Neural cell (in vitro differentiated cells): ENCODE data around the gene RCBTB2. TPM values are rescaled to one million over a fixed set of nuclear protein-coding genes. Genes with fewer than 3 reads are reported as not detected.

ENCODE experiments used
- H2AFZ ChIP-seq: fragments of 200-600, 300-800 bp; sonication (generic), shearing (Covaris generic); 2 replicates; pipeline ENCODE4 v1.6.0; 2014; ENCODE audit warnings: low read depth, mild to moderate bottlenecking, antibody characterized with exemption, low read length, moderate library complexity
- H3F3A ChIP-seq: fragments of 200-600 bp; shearing (Covaris generic); 2 replicates; pipeline ENCODE4 v1.6.1; 2016; ENCODE audit warnings: mild to moderate bottlenecking, moderate library complexity, mixed read lengths, antibody characterized with exemption, low read length; ENCODE audit not compliant: insufficient read depth, poor library complexity, severe bottlenecking
- H3K27ac ChIP-seq: fragments of 200-600, 300-800 bp; sonication (generic), shearing (Covaris generic); 2 replicates; pipeline ENCODE4 v1.5.1; 2014; ENCODE audit warnings: mild to moderate bottlenecking, low read length, moderate library complexity
- H3K27me3 ChIP-seq: fragments of 300-800, 200-600 bp; sonication (generic), shearing (Covaris generic); 2 replicates; pipeline ENCODE4 v1.6.0; 2014; ENCODE audit warnings: mild to moderate bottlenecking, low read depth, low read length, moderate library complexity; ENCODE audit not compliant: insufficient read depth
- H3K36me3 ChIP-seq: fragments of 300-800, 200-600 bp; sonication (generic), shearing (Covaris generic); 2 replicates; pipeline ENCODE4 v1.5.1; 2014; ENCODE audit warnings: mild to moderate bottlenecking, antibody characterized with exemption, low read length, moderate library complexity; ENCODE audit not compliant: insufficient read depth
- H3K4me2 ChIP-seq: fragments of 300-800, 200-600 bp; sonication (generic), shearing (Covaris generic); 2 replicates; pipeline ENCODE4 v1.6.0; 2014; ENCODE audit warnings: mild to moderate bottlenecking, low read length
- H3K4me3 ChIP-seq: fragments of 300-800, 200-600 bp; sonication (generic), shearing (Covaris generic); 2 replicates; pipeline ENCODE4 v1.5.1; 2014; ENCODE audit warnings: mild to moderate bottlenecking, low read length, moderate library complexity
- H3K79me2 ChIP-seq: fragments of 200-600 bp; shearing (Covaris generic); replicated peaks from 2 replicates; pipeline ENCODE4 v1.6.0; 2014; ENCODE audit warnings: mild to moderate bottlenecking, low read length, moderate library complexity; ENCODE audit not compliant: insufficient read depth
- H3K9ac ChIP-seq: fragments of 300-800, 200-600 bp; sonication (generic), shearing (Covaris generic); 2 replicates; pipeline ENCODE4 v1.6.1; 2016; ENCODE audit warnings: mild to moderate bottlenecking, low read length, mixed read lengths
- H3K9me2 ChIP-seq: fragments of 200-600 bp; shearing (Covaris generic); 2 replicates; pipeline ENCODE4 v1.6.1; 2016; ENCODE audit warnings: mild to moderate bottlenecking, low read length, mixed read lengths; ENCODE audit not compliant: insufficient read depth
- H3K9me3 ChIP-seq: fragments of 200-600, 300-800 bp; sonication (generic), shearing (Covaris generic); 2 replicates; pipeline ENCODE4 v1.6.1; 2016; ENCODE audit warnings: mild to moderate bottlenecking, mixed run types, low read length, moderate library complexity, mixed read lengths
- H4K20me1 ChIP-seq: fragments of 200-600 bp; shearing (Covaris generic); 2 replicates; pipeline ENCODE4 v1.6.1; 2016; ENCODE audit warnings: mild to moderate bottlenecking, mixed run types; ENCODE audit not compliant: insufficient read depth
- EP300 ChIP-seq: fragments of 450-650 bp; conservative IDR thresholded peaks from 2 replicates; pipeline ENCODE4 v1.6.1; 2014; ENCODE audit warnings: antibody characterized with exemption, mild to moderate bottlenecking, moderate library complexity; ENCODE audit not compliant: poor library complexity, severe bottlenecking
- EZH2 ChIP-seq: fragments of 200-600, 300-800 bp; shearing (Covaris generic), sonication (generic); IDR thresholded peaks from 2 replicates; pipeline ENCODE4 v1.6.1; 2014; ENCODE audit warnings: antibody characterized with exemption, low read length, borderline replicate concordance, mild to moderate bottlenecking; ENCODE audit not compliant: insufficient read depth, poor library complexity, severe bottlenecking
- MXI1 ChIP-seq: fragments of 450-650 bp; conservative IDR thresholded peaks from 2 replicates; pipeline ENCODE4 v1.6.1; 2014; ENCODE audit warnings: antibody characterized with exemption, mild to moderate bottlenecking; ENCODE audit not compliant: poor library complexity, severe bottlenecking
- POLR2AphosphoS5 ChIP-seq: IDR thresholded peaks from 2 replicates; pipeline ENCODE4 v1.6.1; 2012
- RAD21 ChIP-seq: fragments of 450-650 bp; conservative IDR thresholded peaks from 2 replicates; pipeline ENCODE4 v1.6.1; 2014; ENCODE audit warnings: antibody characterized with exemption, mild to moderate bottlenecking, moderate library complexity
- SMC3 ChIP-seq: fragments of 450-650 bp; conservative IDR thresholded peaks from 2 replicates; pipeline ENCODE4 v1.6.1; 2014; ENCODE audit warnings: antibody characterized with exemption, mild to moderate bottlenecking, moderate library complexity; ENCODE audit not compliant: poor library complexity
- TAF1 ChIP-seq: IDR thresholded peaks from 2 replicates; pipeline ENCODE4 v1.6.1; 2012; ENCODE audit warnings: low read depth
- polyA plus RNA-seq: library from polyadenylated mRNA; depleted of rRNA; stranded (reverse); fragments of >200 nt; gene quantifications from 2 replicates; pipeline ENCODE4 v1.2.3, GENCODE V29; 2014
- TF ChIP-seq, protein P1 (sequence below): fragments of 450-650 bp; IDR thresholded peaks from 2 replicates; pipeline ENCODE4 v1.5.1; 2014; ENCODE audit warnings: antibody characterized with exemption, mild to moderate bottlenecking, moderate library complexity; ENCODE audit not compliant: poor library complexity, severe bottlenecking
- TF ChIP-seq, protein P2 (sequence below): IDR thresholded peaks from 2 replicates; pipeline ENCODE4 v1.6.1; 2012; ENCODE audit warnings: borderline replicate concordance

RCBTB2 gene
- polyA plus RNA-seq, 1 donor from 2014 or later = 19.0 TPM

DNA sequence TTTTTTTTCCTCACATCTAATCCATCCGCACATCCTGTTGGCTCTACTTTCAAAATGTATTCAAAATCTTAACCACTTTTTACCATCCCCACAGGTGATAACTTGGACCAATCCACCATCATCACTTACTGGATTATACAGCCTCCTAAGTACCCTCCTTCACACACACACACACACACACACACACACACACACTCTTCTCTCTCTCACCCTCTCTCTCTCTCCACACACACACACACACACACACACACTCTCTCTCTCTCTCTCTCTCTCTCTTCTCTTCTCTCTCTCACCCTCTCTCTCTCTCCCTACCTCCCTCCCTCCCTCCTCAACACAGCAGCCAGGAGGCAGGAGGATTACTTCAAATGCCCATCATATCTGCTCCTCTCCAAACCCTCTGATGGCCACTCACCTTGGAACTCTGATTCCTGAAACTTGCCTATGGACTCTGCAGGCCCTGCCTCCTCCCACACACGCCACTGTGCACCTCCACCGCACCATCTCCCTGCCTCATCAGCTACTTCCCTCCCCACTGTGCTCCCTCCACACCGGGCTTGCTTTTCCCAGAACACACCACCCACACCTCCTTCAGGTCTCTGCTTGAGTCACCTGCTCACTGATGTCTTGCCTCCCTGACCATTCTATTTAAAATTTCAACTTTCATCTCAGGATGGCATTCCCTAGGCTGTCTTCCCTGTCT is 39.7 kb downstream of the RCBTB2 start:
- no peak overlapping the region for H2AFZ ChIP-seq
- TF ChIP-seq, protein P1, sequence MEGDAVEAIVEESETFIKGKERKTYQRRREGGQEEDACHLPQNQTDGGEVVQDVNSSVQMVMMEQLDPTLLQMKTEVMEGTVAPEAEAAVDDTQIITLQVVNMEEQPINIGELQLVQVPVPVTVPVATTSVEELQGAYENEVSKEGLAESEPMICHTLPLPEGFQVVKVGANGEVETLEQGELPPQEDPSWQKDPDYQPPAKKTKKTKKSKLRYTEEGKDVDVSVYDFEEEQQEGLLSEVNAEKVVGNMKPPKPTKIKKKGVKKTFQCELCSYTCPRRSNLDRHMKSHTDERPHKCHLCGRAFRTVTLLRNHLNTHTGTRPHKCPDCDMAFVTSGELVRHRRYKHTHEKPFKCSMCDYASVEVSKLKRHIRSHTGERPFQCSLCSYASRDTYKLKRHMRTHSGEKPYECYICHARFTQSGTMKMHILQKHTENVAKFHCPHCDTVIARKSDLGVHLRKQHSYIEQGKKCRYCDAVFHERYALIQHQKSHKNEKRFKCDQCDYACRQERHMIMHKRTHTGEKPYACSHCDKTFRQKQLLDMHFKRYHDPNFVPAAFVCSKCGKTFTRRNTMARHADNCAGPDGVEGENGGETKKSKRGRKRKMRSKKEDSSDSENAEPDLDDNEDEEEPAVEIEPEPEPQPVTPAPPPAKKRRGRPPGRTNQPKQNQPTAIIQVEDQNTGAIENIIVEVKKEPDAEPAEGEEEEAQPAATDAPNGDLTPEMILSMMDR = no peak
- TF ChIP-seq, protein P2, sequence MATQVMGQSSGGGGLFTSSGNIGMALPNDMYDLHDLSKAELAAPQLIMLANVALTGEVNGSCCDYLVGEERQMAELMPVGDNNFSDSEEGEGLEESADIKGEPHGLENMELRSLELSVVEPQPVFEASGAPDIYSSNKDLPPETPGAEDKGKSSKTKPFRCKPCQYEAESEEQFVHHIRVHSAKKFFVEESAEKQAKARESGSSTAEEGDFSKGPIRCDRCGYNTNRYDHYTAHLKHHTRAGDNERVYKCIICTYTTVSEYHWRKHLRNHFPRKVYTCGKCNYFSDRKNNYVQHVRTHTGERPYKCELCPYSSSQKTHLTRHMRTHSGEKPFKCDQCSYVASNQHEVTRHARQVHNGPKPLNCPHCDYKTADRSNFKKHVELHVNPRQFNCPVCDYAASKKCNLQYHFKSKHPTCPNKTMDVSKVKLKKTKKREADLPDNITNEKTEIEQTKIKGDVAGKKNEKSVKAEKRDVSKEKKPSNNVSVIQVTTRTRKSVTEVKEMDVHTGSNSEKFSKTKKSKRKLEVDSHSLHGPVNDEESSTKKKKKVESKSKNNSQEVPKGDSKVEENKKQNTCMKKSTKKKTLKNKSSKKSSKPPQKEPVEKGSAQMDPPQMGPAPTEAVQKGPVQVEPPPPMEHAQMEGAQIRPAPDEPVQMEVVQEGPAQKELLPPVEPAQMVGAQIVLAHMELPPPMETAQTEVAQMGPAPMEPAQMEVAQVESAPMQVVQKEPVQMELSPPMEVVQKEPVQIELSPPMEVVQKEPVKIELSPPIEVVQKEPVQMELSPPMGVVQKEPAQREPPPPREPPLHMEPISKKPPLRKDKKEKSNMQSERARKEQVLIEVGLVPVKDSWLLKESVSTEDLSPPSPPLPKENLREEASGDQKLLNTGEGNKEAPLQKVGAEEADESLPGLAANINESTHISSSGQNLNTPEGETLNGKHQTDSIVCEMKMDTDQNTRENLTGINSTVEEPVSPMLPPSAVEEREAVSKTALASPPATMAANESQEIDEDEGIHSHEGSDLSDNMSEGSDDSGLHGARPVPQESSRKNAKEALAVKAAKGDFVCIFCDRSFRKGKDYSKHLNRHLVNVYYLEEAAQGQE = no peak
- TF ChIP-seq EZH2 (no peak), RAD21 (no peak), TAF1 (no peak), MXI1 (no peak), POLR2AphosphoS5 (no peak), SMC3 (no peak), EP300 (no peak)
- no peaks in the 10 kb centered on the region for H3K36me3 ChIP-seq
- no peaks in the 10 kb centered on the region for H3K79me2 ChIP-seq
- no peaks in the 10 kb centered on the region for H4K20me1 ChIP-seq
- no peaks in the 10 kb centered on the region for H3K27me3 ChIP-seq
- no peaks in the 10 kb centered on the region for H3K9me3 ChIP-seq
- no peak overlapping the region for H3K4me3 ChIP-seq
- H3K9ac ChIP-seq = no peak overlapping the region
- no peaks in the 10 kb centered on the region for H3F3A ChIP-seq
- H3K4me2 ChIP-seq = no peak overlapping the region
- H3K9me2 ChIP-seq = no peaks in the 10 kb centered on the region
- H3K27ac ChIP-seq = no peak overlapping the region

DNA sequence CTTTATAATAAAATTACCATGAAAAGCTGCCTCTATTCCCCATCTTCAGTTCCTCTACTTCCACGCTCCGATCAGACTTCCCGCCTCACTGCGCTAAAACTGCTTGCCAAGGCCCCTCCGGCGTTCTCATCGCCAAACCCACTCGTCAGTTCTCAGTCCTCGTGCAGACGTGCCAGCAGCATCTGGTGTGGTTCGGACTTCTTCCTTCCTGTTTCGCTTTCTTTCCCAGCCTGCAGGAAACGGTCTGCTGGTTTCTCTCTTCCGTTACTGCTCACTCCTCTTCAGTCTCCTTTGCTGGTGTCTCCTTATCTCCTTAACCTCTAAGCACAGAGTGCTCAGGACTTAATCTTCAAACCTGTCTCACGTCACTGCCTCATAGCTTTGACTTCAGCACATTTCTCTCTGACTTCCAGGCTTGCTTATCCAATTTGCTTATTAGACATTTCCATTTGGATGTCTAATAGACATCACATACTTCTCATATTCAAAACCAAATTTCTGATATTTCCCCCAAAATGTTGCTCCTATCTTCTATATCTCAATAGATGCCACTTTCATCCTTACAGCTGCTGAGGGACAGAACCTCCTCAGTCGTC is 40.3 kb downstream of the RCBTB2 start:
- Histone ChIP-seq H3K4me3 (no peak overlapping the region), H3K36me3 (peaks cover 5% of the 10 kb centered on the region), H3F3A (no peaks in the 10 kb centered on the region), H4K20me1 (no peaks in the 10 kb centered on the region), H2AFZ (no peak overlapping the region), H3K9me2 (no peaks in the 10 kb centered on the region), H3K79me2 (no peaks in the 10 kb centered on the region), H3K27ac (no peak overlapping the region), H3K4me2 (no peak overlapping the region), H3K27me3 (no peaks in the 10 kb centered on the region), H3K9me3 (no peaks in the 10 kb centered on the region), H3K9ac (no peak overlapping the region)
- TF ChIP-seq, protein P2 = no peak
- TF ChIP-seq, protein P1 = no peak
- TF ChIP-seq EP300 = no peak
- TF ChIP-seq MXI1 = no peak
- TF ChIP-seq TAF1 = no peak
- no peak for TF ChIP-seq RAD21
- no peak for TF ChIP-seq POLR2AphosphoS5
- no peak for TF ChIP-seq EZH2
- TF ChIP-seq SMC3 = no peak
